HepG2 (cell line): ENCODE measurements around the gene RABGAP1L. TPM values are rescaled to one million over a fixed set of nuclear protein-coding genes. Genes with fewer than 3 reads are reported as not detected.
A peak's percentile ranks its signal among the peaks of the same experiment; 100 is the strongest.

Experiments
- ETV6 ChIP-seq: sonication (generic); formaldehyde crosslinking; conservative IDR thresholded peaks from 2 replicates; pipeline ENCODE4 v1.4.0; 2020; ENCODE audit warnings: missing genetic modification reagents
- HNF1B ChIP-seq: sonication (generic); formaldehyde crosslinking; IDR thresholded peaks from 2 replicates; pipeline ENCODE4 v1.5.1; 2020; ENCODE audit warnings: mild to moderate bottlenecking, moderate library complexity, missing genetic modification reagents
- HOXA7 ChIP-seq: sonication (generic); formaldehyde crosslinking; IDR thresholded peaks from 2 replicates; pipeline ENCODE4 v1.8.1; 2022; ENCODE audit warnings: mild to moderate bottlenecking, missing genetic modification reagents, moderate library complexity
- KDM3A ChIP-seq: IDR thresholded peaks from 2 replicates; pipeline ENCODE4 v1.6.1; 2018; ENCODE audit warnings: low read depth, missing compliant biosample characterization
- MAFK ChIP-seq, 2 experiments: IDR thresholded peaks in 1 of 2; conservative IDR thresholded peaks in 1 of 2; 2 replicates each; pipeline ENCODE4 v1.6.1; 2011; ENCODE audit warnings: improper control_type of control experiment in 2 of 2, low read length in 2 of 2
- SMAD1 ChIP-seq: sonication (generic); formaldehyde crosslinking; IDR thresholded peaks from 2 replicates; pipeline ENCODE4 v1.4.0; 2020; ENCODE audit warnings: missing genetic modification reagents, low read depth, mild to moderate bottlenecking, borderline replicate concordance
- ZBTB46 ChIP-seq: sonication (generic); formaldehyde crosslinking; IDR thresholded peaks from 2 replicates; pipeline ENCODE4 v1.4.0; 2020; ENCODE audit warnings: mild to moderate bottlenecking, missing genetic modification reagents, borderline replicate concordance
- ZNF263 ChIP-seq: sonication (generic); formaldehyde crosslinking; IDR thresholded peaks from 2 replicates; pipeline ENCODE4 v1.4.0; 2020; ENCODE audit warnings: missing genetic modification reagents
- ZNF318 ChIP-seq: sonication (generic); formaldehyde crosslinking; IDR thresholded peaks from 2 replicates; pipeline ENCODE4 v1.4.0; 2020; ENCODE audit warnings: mild to moderate bottlenecking, missing genetic modification reagents
- ZNF547 ChIP-seq: sonication (generic); formaldehyde crosslinking; IDR thresholded peaks from 2 replicates; pipeline ENCODE4 v1.5.1; 2020; ENCODE audit warnings: mild to moderate bottlenecking, missing genetic modification reagents
- ZNF589 ChIP-seq: sonication (generic); formaldehyde crosslinking; conservative IDR thresholded peaks from 2 replicates; pipeline ENCODE4 v1.8.0; 2022; ENCODE audit warnings: mild to moderate bottlenecking, moderate library complexity, missing genetic modification reagents
- ZNF607 ChIP-seq: sonication (generic); formaldehyde crosslinking; IDR thresholded peaks from 2 replicates; pipeline ENCODE4 v1.5.1; 2020; ENCODE audit warnings: missing genetic modification reagents, mild to moderate bottlenecking, borderline replicate concordance
- ZNF672 ChIP-seq: sonication (generic); formaldehyde crosslinking; IDR thresholded peaks from 2 replicates; pipeline ENCODE4 v1.8.1; 2022; ENCODE audit warnings: missing genetic modification reagents
- ZNF724P ChIP-seq: sonication (generic); formaldehyde crosslinking; IDR thresholded peaks from 2 replicates; pipeline ENCODE4 v1.8.0; 2022; ENCODE audit warnings: missing genetic modification reagents, borderline replicate concordance
- ZNF737 ChIP-seq: sonication (generic); formaldehyde crosslinking; IDR thresholded peaks from 2 replicates; pipeline ENCODE4 v1.5.0; 2020; ENCODE audit warnings: missing genetic modification reagents, mild to moderate bottlenecking, borderline replicate concordance
- ZNF773 ChIP-seq: sonication (generic); formaldehyde crosslinking; IDR thresholded peaks from 2 replicates; pipeline ENCODE4 v1.4.0; 2020; ENCODE audit warnings: missing genetic modification reagents, borderline replicate concordance
- ZNF776 ChIP-seq: sonication (generic); formaldehyde crosslinking; IDR thresholded peaks from 2 replicates; pipeline ENCODE4 v1.4.0; 2020; ENCODE audit warnings: mild to moderate bottlenecking, missing genetic modification reagents
- polyA plus RNA-seq, 8 experiments: library from polyadenylated mRNA; depleted of rRNA in 3 of 8; stranded (reverse) in 7 of 8; unstranded in 1 of 8; fragments of >200 nt; fragmentation: Illumina TruSeq in 4 of 8; extraction: Trizol in 4 of 8; gene quantifications; 2 replicates each; pipeline versions ENCODE4 v1.2.1 to v1.2.3, GENCODE V29; 2011 to 2016; ENCODE audit warnings: low read depth in 4 of 8, missing spikeins in 1 of 8, mixed read lengths in 1 of 8; ENCODE audit not compliant: insufficient read depth in 1 of 8
- total RNA-seq, 5 experiments: library from RNA; depleted of rRNA; stranded (reverse); fragments of >200 nt; fragmentation: Illumina TruSeq; extraction: Trizol; gene quantifications; 2 replicates each; pipeline ENCODE4 v1.2.3, GENCODE V29; 2016; ENCODE audit warnings: low read depth in 1 of 5

RABGAP1L gene
- total and polyA plus RNA-seq, 2 of the 13 experiments (the other 11 are each of a cell fraction or from before 2014, with no cell fraction given), result 7.9 to 22.6 TPM

- 0 out of 2 replicates have a peak, but pooled peaks have one; percentile 56 for TF ChIP-seq ZNF263 (CRISPR knock-in tag)
- peak; percentile 93 for TF ChIP-seq ZNF589
- TF ChIP-seq ZNF724P (CRISPR knock-in tag), result peak; percentile 84
- TF ChIP-seq MAFK (conservative IDR thresholded peaks at IDR 0.05 in 1 of 2, IDR thresholded peaks at IDR 0.05 in 1 of 2; ENCODE audit: low read length in 2 of 2), result no peak
- TF ChIP-seq ZNF318 (CRISPR knock-in tag), result peak; percentile 51; the same call in 1 of the 2 replicates
- TF ChIP-seq KDM3A, result 0 out of 2 replicates have a peak, but pooled peaks have one; percentile 7
- peak; percentile 86 for TF ChIP-seq ZNF773 (CRISPR knock-in tag)
- no peak for TF ChIP-seq ZNF737 (CRISPR knock-in tag)
- TF ChIP-seq ETV6 (CRISPR knock-in tag), result no peak; the same call in 1 of the 2 replicates
- TF ChIP-seq ZNF547 (CRISPR knock-in tag), result peak; percentile 76; the same call in 1 of the 2 replicates
- 0 out of 2 replicates have a peak, but pooled peaks have one; percentile 31 for TF ChIP-seq ZBTB46 (CRISPR knock-in tag)
- TF ChIP-seq ZNF776 (CRISPR knock-in tag), result 0 out of 2 replicates have a peak, but pooled peaks have one; percentile 34
- TF ChIP-seq ZNF672 (CRISPR knock-in tag), result peak; percentile 77; the same call in 1 of the 2 replicates
- TF ChIP-seq HOXA7 (CRISPR knock-in tag), result no peak
- TF ChIP-seq ZNF607, result peak; percentile 73
- 0 out of 2 replicates have a peak, but pooled peaks have one; percentile 56 for TF ChIP-seq HNF1B (CRISPR knock-in tag)
- TF ChIP-seq SMAD1 (CRISPR knock-in tag), result 0 out of 2 replicates have a peak, but pooled peaks have one; percentile 19
These were observed 840.8 kb downstream of the RABGAP1L start, which contains the start of gene CACYBP (continued) for GRCh38 chr1:174999936-175000696.
